Measurements from ENCODE around the gene RGL3. TPM values are rescaled to one million over a fixed set of nuclear protein-coding genes. Genes with fewer than 3 reads are reported as not detected.

RGL3 gene
- total RNA-seq, 2 experiments from 2014 or later = not detected

- Mint-ChIP-seq H3K4me1 (ENCODE audit: low read depth) (peaks cover 24% of the 10 kb centered on the region), H3K27me3 (no peaks in the 10 kb centered on the region), H3K27ac (peak within 1 kb of the TSS; percentile 92), H3K9me3 (peaks cover 8% of the 10 kb centered on the region), H3K36me3 (ENCODE audit: low read depth) (peaks cover 11% of the 10 kb centered on the region), H3K4me3 (peak within 1 kb of the TSS; percentile 97)
- ChIA-PET POLR2A (interaction anchor here (0.7 to 1.9 kb wide), 3 partner anchors 23 to 135 kb away, joined by 3 to 9 read pairs (median 3); partner anchors contain the start of genes ELAVL3 and SWSAP1), CTCF (interaction anchor here (0.8 to 1.5 kb wide), 11 partner anchors 22 to 136 kb away, joined by 3 to 8 read pairs (median 3); partner anchors contain the start of genes ODAD3, PRKCSH and SWSAP1)
- no peak for TF ChIP-seq CTCF (IDR thresholded peaks at IDR 0.05)
- DNase-seq (peak; percentile 100), ATAC-seq (peak; percentile 97)
- intact Hi-C loops (cut with micrococcal nuclease) = no loop called here
These were observed 72.8 kb downstream of the RGL3 start, which contains the start of the genes CCDC159 and TMEM205 for GRCh38 chr19:11346104-11346940. CCDC159 (plus strand) TSS chr19:11346519; CDS start chr19:11346607, 88 bp downstream. TMEM205 (minus strand) TSS chr19:11346268; CDS start chr19:11345619, 649 bp downstream.

- Mint-ChIP-seq H3K27ac (peak overlapping the region; percentile 92), H3K4me3 (peak overlapping the region; percentile 97), H3K4me1 (ENCODE audit: low read depth) (peaks cover 24% of the 10 kb centered on the region), H3K36me3 (ENCODE audit: low read depth) (peaks cover 11% of the 10 kb centered on the region), H3K9me3 (peaks cover 8% of the 10 kb centered on the region), H3K27me3 (no peaks in the 10 kb centered on the region)
- no peak for TF ChIP-seq CTCF (IDR thresholded peaks at IDR 0.05)
- intact Hi-C loops (cut with micrococcal nuclease) = no loop called here
- no peak for ATAC-seq
- POLR2A ChIA-PET = interaction anchor here (1.1 to 1.6 kb wide), 2 partner anchors 22 to 36 kb away, joined by 3 read pairs; no protein-coding TSS in a partner anchor
- CTCF ChIA-PET = interaction anchor here (1.1 to 1.5 kb wide), 2 partner anchors 21 to 35 kb away, joined by 3 read pairs; no protein-coding TSS in a partner anchor
- no peak for DNase-seq
These were observed 73.9 kb downstream of the RGL3 start for GRCh38 chr19:11345122-11345803.

Other genes with a start within 250 kb of the RGL3 start
- gene KANK2, start 221.8 kb downstream of the RGL3 start, total RNA-seq = 1 to 10 TPM; 1.9 to 2.0 TPM
- gene ANGPTL8, start 179.7 kb downstream of the RGL3 start, total RNA-seq = not detected
- 1 to 10 TPM; 4.5 to 7.9 TPM for gene DOCK6, start 156.8 kb downstream of the RGL3 start, total RNA-seq
- not detected for gene TSPAN16, start 123.2 kb downstream of the RGL3 start, total RNA-seq
- gene RAB3D, start 79.7 kb downstream of the RGL3 start, total RNA-seq = 1 to 10 TPM; 6.7 to 7.0 TPM
- 10 to 100 TPM; 24.3 to 25.6 TPM for gene TMEM205, start 73.0 kb downstream of the RGL3 start, total RNA-seq
- gene CCDC159, start 72.8 kb downstream of the RGL3 start, total RNA-seq = 10 to 100 TPM in 1 of 2 experiments, 1 to 10 TPM in 1; 9.7 to 10.5 TPM
- 1 to 10 TPM; 1.2 to 1.8 TPM for gene PLPPR2, start 63.9 kb downstream of the RGL3 start, total RNA-seq
- gene SWSAP1, start 44.6 kb downstream of the RGL3 start, total RNA-seq = 1 to 10 TPM; 1.5 to 1.8 TPM
- gene EPOR, start 35.0 kb downstream of the RGL3 start, total RNA-seq = 1 to 10 TPM; 7.0 to 9.8 TPM
- gene ODAD3, start 15.8 kb upstream of the RGL3 start, total RNA-seq = under 1 TPM; 0.47 to 0.70 TPM
- 100 to 1,000 TPM; 207 to 211 TPM for gene PRKCSH, start 16.3 kb upstream of the RGL3 start, total RNA-seq
- not detected for gene ELAVL3, start 61.7 kb upstream of the RGL3 start, total RNA-seq
- 10 to 100 TPM; 11.1 to 14.7 TPM for gene ZNF653, start 86.5 kb upstream of the RGL3 start, total RNA-seq
- 10 to 100 TPM; 51.2 to 53.9 TPM for gene ECSIT, start 109.8 kb upstream of the RGL3 start, total RNA-seq
- not detected for gene CNN1, start 119.5 kb upstream of the RGL3 start, total RNA-seq
- 10 to 100 TPM; 41.3 to 45.7 TPM for gene ELOF1, start 139.9 kb upstream of the RGL3 start, total RNA-seq
- gene ACP5, start 158.3 kb upstream of the RGL3 start, total RNA-seq = 1 to 10 TPM; 4.7 to 6.2 TPM
- gene ZNF627, start 178.2 kb upstream of the RGL3 start, total RNA-seq = 1 to 10 TPM; 6.1 to 6.5 TPM

All from activated CD8-positive, alpha-beta T cell treated with anti-CD3 and anti-CD28 coated beads for 36 hours (primary cell).